ENCODE data around the gene SMIM35. TPM values are rescaled to one million over a fixed set of nuclear protein-coding genes. Genes with fewer than 3 reads are reported as not detected.

The SMIM35 gene
- polyA plus RNA-seq, 1 donor from 2014 or later = 0.38 TPM

GRCh38 chr11:118117790-118118601, 31.2 kb upstream of the SMIM35 start:
- Mint-ChIP-seq H3K4me3 (peak overlapping the region in 2 of 4 donors; percentile 14 to 63), H3K4me1 (peaks cover 14 to 16% (median 14%) of the 10 kb centered on the region in 3 donors), H3K36me3 (no peaks in the 10 kb centered on the region), H3K27me3 (peaks cover 5% of the 10 kb centered on the region), H3K27ac (no peak overlapping the region), H3K9me3 (peaks cover 0 to 7% (median 0%) of the 10 kb centered on the region in 3 donors)

GRCh38 chr11:118115048-118115447, 28.3 kb upstream of the SMIM35 start:
- Mint-ChIP-seq H3K9me3 (no peaks in the 10 kb centered on the region), H3K27me3 (peaks cover 11% of the 10 kb centered on the region), H3K4me3 (no peak overlapping the region), H3K27ac (peak overlapping the region in 1 of 3 donors; percentile 54), H3K36me3 (no peaks in the 10 kb centered on the region), H3K4me1 (peaks cover 14 to 16% (median 14%) of the 10 kb centered on the region in 3 donors)

- peaks cover 14 to 16% (median 14%) of the 10 kb centered on the region in 3 donors for H3K4me1 Mint-ChIP-seq
- H3K36me3 Mint-ChIP-seq = no peaks in the 10 kb centered on the region
- no peaks in the 10 kb centered on the region for H3K9me3 Mint-ChIP-seq
- H3K27ac Mint-ChIP-seq = peak overlapping the region in 1 of 3 donors; percentile 54
- peaks cover 13% of the 10 kb centered on the region for H3K27me3 Mint-ChIP-seq
- H3K4me3 Mint-ChIP-seq = no peak overlapping the region
These were observed 27.5 kb upstream of the SMIM35 start for GRCh38 chr11:118114266-118114665.

GRCh38 chr11:118112711-118113430, 26.1 kb upstream of the SMIM35 start:
- no peak overlapping the region for H3K27ac Mint-ChIP-seq
- peaks cover 13% of the 10 kb centered on the region for H3K27me3 Mint-ChIP-seq
- H3K4me3 Mint-ChIP-seq = no peak overlapping the region
- H3K4me1 Mint-ChIP-seq = peaks cover 8 to 12% (median 10%) of the 10 kb centered on the region in 3 donors
- H3K36me3 Mint-ChIP-seq = no peaks in the 10 kb centered on the region
- H3K9me3 Mint-ChIP-seq = no peaks in the 10 kb centered on the region

- H3K4me3 Mint-ChIP-seq = no peak overlapping the region
- no peaks in the 10 kb centered on the region for H3K36me3 Mint-ChIP-seq
- no peaks in the 10 kb centered on the region for H3K9me3 Mint-ChIP-seq
- peaks cover 2 to 5% (median 4%) of the 10 kb centered on the region in 3 donors for H3K4me1 Mint-ChIP-seq
- peaks cover 8% of the 10 kb centered on the region for H3K27me3 Mint-ChIP-seq
- no peak overlapping the region for H3K27ac Mint-ChIP-seq
These were observed 24.9 kb upstream of the SMIM35 start for GRCh38 chr11:118111744-118112035.

- H3K4me3 Mint-ChIP-seq = no peak overlapping the region
- H3K27me3 Mint-ChIP-seq = peaks cover 8% of the 10 kb centered on the region
- no peak overlapping the region for H3K27ac Mint-ChIP-seq
- H3K9me3 Mint-ChIP-seq = no peaks in the 10 kb centered on the region
- H3K4me1 Mint-ChIP-seq = peaks cover 2 to 5% (median 4%) of the 10 kb centered on the region in 3 donors
- no peaks in the 10 kb centered on the region for H3K36me3 Mint-ChIP-seq
These were observed 24.4 kb upstream of the SMIM35 start for GRCh38 chr11:118111019-118111743.

- Mint-ChIP-seq H3K4me3 (no peak overlapping the region), H3K27me3 (peaks cover 8% of the 10 kb centered on the region), H3K4me1 (peaks cover 0 to 1% (median 0%) of the 10 kb centered on the region in 3 donors), H3K27ac (no peak overlapping the region), H3K9me3 (no peaks in the 10 kb centered on the region), H3K36me3 (no peaks in the 10 kb centered on the region)
These were observed 22.5 kb upstream of the SMIM35 start for GRCh38 chr11:118109231-118109630.

- H3K36me3 Mint-ChIP-seq = no peaks in the 10 kb centered on the region
- H3K4me1 Mint-ChIP-seq = no peaks in the 10 kb centered on the region
- H3K4me3 Mint-ChIP-seq = peak overlapping the region in 1 of 4 donors; percentile 67
- H3K27ac Mint-ChIP-seq = no peak overlapping the region
- peaks cover 8% of the 10 kb centered on the region for H3K27me3 Mint-ChIP-seq
- H3K9me3 Mint-ChIP-seq = no peaks in the 10 kb centered on the region
These were observed 21.8 kb upstream of the SMIM35 start for GRCh38 chr11:118108513-118108912.

GRCh38 chr11:118106789-118107335, 20.1 kb upstream of the SMIM35 start:
- no peaks in the 10 kb centered on the region for H3K4me1 Mint-ChIP-seq
- H3K27ac Mint-ChIP-seq = no peak overlapping the region
- no peaks in the 10 kb centered on the region for H3K9me3 Mint-ChIP-seq
- H3K27me3 Mint-ChIP-seq = peaks cover 13% of the 10 kb centered on the region
- no peaks in the 10 kb centered on the region for H3K36me3 Mint-ChIP-seq
- no peak overlapping the region for H3K4me3 Mint-ChIP-seq

GRCh38 chr11:118105657-118106305, 19.0 kb upstream of the SMIM35 start:
- H3K27me3 Mint-ChIP-seq = peaks cover 11% of the 10 kb centered on the region
- H3K27ac Mint-ChIP-seq = no peak overlapping the region
- no peaks in the 10 kb centered on the region for H3K9me3 Mint-ChIP-seq
- H3K36me3 Mint-ChIP-seq = no peaks in the 10 kb centered on the region
- H3K4me1 Mint-ChIP-seq = no peaks in the 10 kb centered on the region
- no peak overlapping the region for H3K4me3 Mint-ChIP-seq

- no peak overlapping the region for H3K4me3 Mint-ChIP-seq
- H3K36me3 Mint-ChIP-seq = no peaks in the 10 kb centered on the region
- H3K9me3 Mint-ChIP-seq = no peaks in the 10 kb centered on the region
- peaks cover 6% of the 10 kb centered on the region for H3K27me3 Mint-ChIP-seq
- no peak overlapping the region for H3K27ac Mint-ChIP-seq
- no peaks in the 10 kb centered on the region for H3K4me1 Mint-ChIP-seq
These were observed 17.7 kb upstream of the SMIM35 start for GRCh38 chr11:118104491-118104890.

GRCh38 chr11:118102721-118103261, 16.0 kb upstream of the SMIM35 start:
- H3K27me3 Mint-ChIP-seq = peaks cover 6% of the 10 kb centered on the region
- H3K27ac Mint-ChIP-seq = no peak overlapping the region
- H3K4me1 Mint-ChIP-seq = no peaks in the 10 kb centered on the region

GRCh38 chr11:118100691-118101232, 14.0 kb upstream of the SMIM35 start:
- H3K27me3 Mint-ChIP-seq = peaks cover 8% of the 10 kb centered on the region
- no peak overlapping the region for H3K4me3 Mint-ChIP-seq
- H3K27ac Mint-ChIP-seq = no peak overlapping the region
- H3K9me3 Mint-ChIP-seq = no peaks in the 10 kb centered on the region
- no peaks in the 10 kb centered on the region for H3K36me3 Mint-ChIP-seq
- no peaks in the 10 kb centered on the region for H3K4me1 Mint-ChIP-seq

More at GRCh38 chr11:118102721-118103261, 16.0 kb upstream of the SMIM35 start:
- Mint-ChIP-seq H3K4me3 (no peak overlapping the region), H3K36me3 (no peaks in the 10 kb centered on the region), H3K9me3 (no peaks in the 10 kb centered on the region)

Data from IgD-negative memory B cell (primary cell).